ENCODE data around the gene OR11L1.

OR11L1 gene

GRCh38 chr1:247841796-247842195 lies at the start of gene OR11L1:
Gene OR11L1 (minus strand): TSS chr1:247841896. CDS start chr1:247841896, 0 bp downstream.
- no peak for DNase-seq

- DNase-seq: no peak
Measured at GRCh38 chr1:247884797-247885413, 43.2 kb upstream of the OR11L1 start.

- no peak for DNase-seq
Measured at GRCh38 chr1:247883346-247883745, 41.6 kb upstream of the OR11L1 start.

GRCh38 chr1:247865416-247865815 lies 23.7 kb upstream of the OR11L1 start:
- DNase-seq: no peak

GRCh38 chr1:247864644-247865043 lies 22.9 kb upstream of the OR11L1 start:
- DNase-seq: no peak

- DNase-seq: no peak
Measured at GRCh38 chr1:247862756-247863155, 21.1 kb upstream of the OR11L1 start.

GRCh38 chr1:247857985-247858619 lies 16.4 kb upstream of the OR11L1 start:
- DNase-seq: no peak

- DNase-seq: no peak
Measured at GRCh38 chr1:247857069-247857984, 15.6 kb upstream of the OR11L1 start, which contains the start of gene TRIM58. Gene TRIM58 (plus strand): TSS chr1:247857187. CDS start chr1:247857247, 60 bp downstream.

GRCh38 chr1:247855911-247856310 lies 14.2 kb upstream of the OR11L1 start:
- DNase-seq: no peak

GRCh38 chr1:247854899-247855545 lies 13.3 kb upstream of the OR11L1 start:
- DNase-seq: no peak

GRCh38 chr1:247849616-247850015 lies 7.9 kb upstream of the OR11L1 start:
- DNase-seq: no peak

- no peak for DNase-seq
Measured at GRCh38 chr1:247848346-247848745, 6.7 kb upstream of the OR11L1 start.

GRCh38 chr1:247845693-247846017 lies 4.0 kb upstream of the OR11L1 start:
- DNase-seq: no peak

- no peak for DNase-seq
Measured at GRCh38 chr1:247845011-247845692, 3.5 kb upstream of the OR11L1 start.

GRCh38 chr1:247843411-247843810 lies 1.7 kb upstream of the OR11L1 start:
- DNase-seq: no peak

- DNase-seq: no peak
Measured at GRCh38 chr1:247840818-247841217, 878 bp downstream of the OR11L1 start.

- DNase-seq: no peak
Measured at GRCh38 chr1:247833601-247834000, 8.1 kb downstream of the OR11L1 start.

GRCh38 chr1:247829656-247830055 lies 12.0 kb downstream of the OR11L1 start:
- no peak for DNase-seq

GRCh38 chr1:247825362-247825761 lies 16.3 kb downstream of the OR11L1 start:
- no peak for DNase-seq

GRCh38 chr1:247824023-247824422 lies 17.7 kb downstream of the OR11L1 start, which contains the start of gene OR14A16:
Gene OR14A16 (minus strand): TSS chr1:247824119. CDS start chr1:247815729, 8,390 bp downstream.
- no peak for DNase-seq

GRCh38 chr1:247822060-247822459 lies 19.6 kb downstream of the OR11L1 start:
- no peak for DNase-seq

- DNase-seq: no peak
Measured at GRCh38 chr1:247812637-247813036, 29.1 kb downstream of the OR11L1 start.

GRCh38 chr1:247797518-247797917 lies 44.2 kb downstream of the OR11L1 start:
- no peak for DNase-seq

Measured in activated T-cell treated with anti-CD3 and anti-CD28 coated beads for 4 hours (primary cell).